Epithelial cell of proximal tubule (primary cell): ENCODE measurements around the gene ZNF688. TPM values are rescaled to one million over a fixed set of nuclear protein-coding genes. Genes with fewer than 3 reads are reported as not detected.
A peak's percentile ranks its signal among the peaks of the same experiment; 100 is the strongest.

ENCODE experiments used
- DNase-seq: peaks from one replicate; pipeline ENCODE4 v3.0.0-alpha.2; 2011; ENCODE audit warnings: low read depth
- H3K4me3 ChIP-seq: 2 replicates; pipeline ENCODE4 v1.5.1; 2011; ENCODE audit warnings: low read depth, mild to moderate bottlenecking, low read length
- total RNA-seq: library from RNA; depleted of rRNA; stranded (reverse); fragments of >200 nt; gene quantifications from 2 replicates; pipeline ENCODE4 v1.2.3, GENCODE V29; 2015
- TF ChIP-seq, protein P1 (sequence below): conservative IDR thresholded peaks from 2 replicates; pipeline ENCODE4 v1.5.1; 2012; ENCODE audit warnings: low read depth, mild to moderate bottlenecking, low read length

The ZNF688 gene
- total RNA-seq, 1 donor from 2014 or later = 9.1 TPM

DNA sequence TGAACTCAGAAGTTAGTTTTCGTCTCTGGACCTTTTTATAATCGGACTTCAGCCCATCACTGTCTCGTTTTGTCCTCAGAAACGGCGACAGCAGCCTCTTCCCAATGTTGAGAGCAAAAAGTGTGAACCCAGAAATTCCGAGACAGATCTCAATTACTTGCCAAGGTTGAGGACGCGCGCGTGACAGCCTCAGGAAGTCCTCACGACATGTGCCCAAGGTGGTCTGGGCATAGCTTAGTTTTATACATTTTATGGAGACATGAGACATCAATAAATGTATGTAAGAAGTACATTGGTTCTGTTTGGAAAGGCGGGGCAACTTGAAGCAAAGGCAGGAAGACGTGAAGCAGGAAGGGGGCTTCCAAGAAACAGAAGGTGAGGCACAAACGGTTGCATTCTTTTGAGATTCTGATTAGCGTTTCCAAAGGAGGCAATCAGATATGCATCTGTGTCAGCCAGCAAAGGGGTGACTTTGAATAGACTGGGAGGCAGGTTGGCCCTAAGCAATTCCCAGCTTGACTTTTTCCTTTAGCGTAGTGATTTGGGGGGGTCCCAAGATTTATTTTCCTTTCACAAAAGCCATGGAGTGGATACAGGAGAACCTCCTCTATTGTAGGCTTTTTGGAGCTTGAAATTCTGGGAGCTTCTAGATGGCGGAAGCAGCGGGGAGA is 36.3 kb downstream of the ZNF688 start:
- TF ChIP-seq, protein P1, sequence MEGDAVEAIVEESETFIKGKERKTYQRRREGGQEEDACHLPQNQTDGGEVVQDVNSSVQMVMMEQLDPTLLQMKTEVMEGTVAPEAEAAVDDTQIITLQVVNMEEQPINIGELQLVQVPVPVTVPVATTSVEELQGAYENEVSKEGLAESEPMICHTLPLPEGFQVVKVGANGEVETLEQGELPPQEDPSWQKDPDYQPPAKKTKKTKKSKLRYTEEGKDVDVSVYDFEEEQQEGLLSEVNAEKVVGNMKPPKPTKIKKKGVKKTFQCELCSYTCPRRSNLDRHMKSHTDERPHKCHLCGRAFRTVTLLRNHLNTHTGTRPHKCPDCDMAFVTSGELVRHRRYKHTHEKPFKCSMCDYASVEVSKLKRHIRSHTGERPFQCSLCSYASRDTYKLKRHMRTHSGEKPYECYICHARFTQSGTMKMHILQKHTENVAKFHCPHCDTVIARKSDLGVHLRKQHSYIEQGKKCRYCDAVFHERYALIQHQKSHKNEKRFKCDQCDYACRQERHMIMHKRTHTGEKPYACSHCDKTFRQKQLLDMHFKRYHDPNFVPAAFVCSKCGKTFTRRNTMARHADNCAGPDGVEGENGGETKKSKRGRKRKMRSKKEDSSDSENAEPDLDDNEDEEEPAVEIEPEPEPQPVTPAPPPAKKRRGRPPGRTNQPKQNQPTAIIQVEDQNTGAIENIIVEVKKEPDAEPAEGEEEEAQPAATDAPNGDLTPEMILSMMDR = no peak
- no peak for DNase-seq
- peak overlapping the region; percentile 63 for H3K4me3 ChIP-seq

DNA sequence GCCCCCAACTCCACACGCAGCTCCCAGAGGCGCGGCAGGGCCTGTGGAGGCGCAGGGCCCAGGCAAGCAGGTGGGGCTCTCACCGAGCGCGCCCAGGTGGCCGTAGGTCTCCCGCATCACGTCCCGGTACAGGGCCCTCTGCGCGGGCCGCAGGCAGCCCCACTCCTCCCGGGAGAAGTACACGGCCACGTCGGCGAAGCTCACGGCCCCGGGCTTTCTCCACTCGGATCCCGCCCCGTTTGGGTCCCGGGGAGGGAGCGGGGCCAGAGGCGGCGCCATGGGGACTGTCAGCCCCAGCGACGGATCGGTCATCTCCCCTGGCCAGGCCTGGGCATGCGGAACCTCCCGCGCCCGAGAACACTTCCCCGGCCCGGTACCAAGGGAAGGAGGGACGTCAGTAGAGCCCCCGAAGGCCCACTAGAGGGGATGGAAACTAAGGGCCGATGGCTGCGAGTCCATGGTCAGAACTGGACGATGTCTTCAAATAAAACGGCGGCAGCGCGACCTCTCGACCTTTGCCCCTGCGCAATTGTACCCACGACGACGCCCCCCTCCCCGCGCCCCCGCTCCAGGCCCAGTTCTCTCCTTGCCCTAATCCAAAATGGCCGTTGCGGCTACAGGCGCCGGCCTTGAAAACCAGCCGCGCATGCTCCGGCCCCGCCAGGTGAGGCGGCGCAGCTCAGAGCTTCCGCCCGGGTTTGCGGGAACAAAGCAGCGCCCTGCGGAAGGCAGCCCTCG is 37.0 kb downstream of the ZNF688 start, which contains the start of gene ZNF747:
Gene ZNF747, minus strand, starts transcription at position 491 of the 738 bp plus-strand sequence. Its CDS starts 179 bp downstream, at position 312.
- TF ChIP-seq, protein P1 = no peak
- peak within 1 kb of the TSS; percentile 63 for H3K4me3 ChIP-seq
- DNase-seq = no peak

DNA sequence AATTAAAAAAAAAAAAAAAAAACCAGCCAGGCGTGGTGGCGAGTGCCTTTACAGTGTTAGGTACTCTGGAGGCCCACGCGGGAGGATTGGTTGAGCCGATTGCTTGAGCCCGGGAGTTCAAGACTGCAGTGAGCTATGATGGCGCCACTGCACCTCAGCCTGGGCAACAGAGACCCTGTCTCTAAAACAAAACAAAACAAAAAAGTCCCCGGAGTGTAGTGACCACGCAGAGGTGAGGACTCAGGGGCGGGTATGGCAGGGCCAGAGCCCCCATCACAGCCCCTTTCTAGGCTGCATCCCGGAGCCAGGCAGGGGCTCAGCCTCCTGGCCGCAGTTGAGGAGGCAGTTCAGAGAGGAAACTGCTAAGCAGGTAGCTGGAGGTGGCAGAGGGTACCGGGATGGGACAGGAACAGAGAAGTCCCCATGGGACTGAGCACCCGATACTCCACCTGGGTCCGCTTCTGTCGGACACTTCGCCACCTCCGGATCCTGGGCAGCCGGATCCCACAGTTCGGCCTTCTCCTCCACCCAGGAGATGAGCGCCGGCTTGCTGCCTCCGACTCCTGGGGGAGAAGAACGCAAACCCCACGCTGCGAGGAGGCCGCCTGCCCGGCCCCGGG is 37.7 kb downstream of the ZNF688 start:
- TF ChIP-seq, protein P1 = no peak
- DNase-seq = no peak
- peak overlapping the region; percentile 63 for H3K4me3 ChIP-seq

DNA sequence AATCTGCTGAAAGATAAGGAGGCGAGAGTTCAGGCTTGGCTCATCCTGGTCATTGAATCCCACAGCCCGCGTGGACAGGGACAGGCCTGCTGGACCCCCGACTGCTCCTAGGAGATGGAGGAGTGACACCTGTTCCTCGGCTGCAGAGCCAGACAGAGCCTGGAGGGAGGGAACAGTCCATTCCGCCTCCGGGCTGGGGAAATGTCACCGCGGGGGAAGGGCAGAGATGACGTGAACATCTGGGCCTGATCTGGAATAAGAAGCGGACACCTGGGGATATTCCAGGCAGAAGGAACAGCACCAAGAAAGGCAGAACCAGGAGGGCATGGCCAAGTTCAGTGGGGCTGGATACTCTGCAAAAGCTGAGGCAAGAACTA is 38.4 kb downstream of the ZNF688 start:
- no peak overlapping the region for H3K4me3 ChIP-seq
- TF ChIP-seq, protein P1 = no peak
- DNase-seq = no peak

DNA sequence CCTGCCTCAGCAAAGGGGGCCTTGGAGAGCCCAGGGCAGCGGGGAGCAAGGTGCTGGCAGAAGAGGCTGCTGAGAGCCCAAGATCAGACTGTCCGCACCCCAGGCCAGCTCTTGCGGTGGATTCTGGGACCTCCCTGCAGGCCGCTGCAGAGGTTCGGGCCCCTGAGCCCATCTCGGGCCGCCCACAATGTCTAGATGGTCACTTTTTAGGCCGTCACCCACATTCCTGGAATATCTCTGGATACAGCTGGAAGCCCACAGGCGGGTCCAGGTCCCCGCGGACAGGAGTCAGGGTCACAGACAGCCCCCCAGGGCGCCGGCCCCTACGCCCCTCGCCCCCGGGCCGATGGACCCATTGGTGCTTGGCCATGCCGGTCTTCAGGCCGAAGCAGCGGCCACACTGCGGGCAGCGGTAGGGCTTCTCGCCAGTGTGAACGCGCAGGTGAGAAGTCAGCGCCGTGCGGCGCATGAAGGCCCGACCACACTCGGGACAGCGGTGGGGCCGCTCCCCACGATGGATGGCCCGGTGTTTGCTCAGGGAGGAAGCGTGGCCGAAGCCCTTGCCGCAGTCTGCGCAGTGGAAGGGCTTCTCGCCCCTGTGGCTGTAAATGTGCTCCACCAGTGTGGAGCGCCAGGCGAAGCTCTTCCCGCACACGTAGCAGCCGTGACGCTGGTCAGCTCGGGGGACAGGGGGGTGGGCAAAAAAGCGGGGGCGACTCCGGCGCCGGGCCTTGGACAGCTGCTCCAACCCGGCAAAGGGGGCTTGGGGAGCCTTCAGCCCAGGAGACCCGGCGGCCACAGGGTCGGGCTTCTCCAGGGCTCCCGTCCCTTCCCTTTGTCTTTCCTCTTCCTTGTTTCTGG is 39.0 kb downstream of the ZNF688 start:
- no peak for DNase-seq
- TF ChIP-seq, protein P1 = no peak

DNA sequence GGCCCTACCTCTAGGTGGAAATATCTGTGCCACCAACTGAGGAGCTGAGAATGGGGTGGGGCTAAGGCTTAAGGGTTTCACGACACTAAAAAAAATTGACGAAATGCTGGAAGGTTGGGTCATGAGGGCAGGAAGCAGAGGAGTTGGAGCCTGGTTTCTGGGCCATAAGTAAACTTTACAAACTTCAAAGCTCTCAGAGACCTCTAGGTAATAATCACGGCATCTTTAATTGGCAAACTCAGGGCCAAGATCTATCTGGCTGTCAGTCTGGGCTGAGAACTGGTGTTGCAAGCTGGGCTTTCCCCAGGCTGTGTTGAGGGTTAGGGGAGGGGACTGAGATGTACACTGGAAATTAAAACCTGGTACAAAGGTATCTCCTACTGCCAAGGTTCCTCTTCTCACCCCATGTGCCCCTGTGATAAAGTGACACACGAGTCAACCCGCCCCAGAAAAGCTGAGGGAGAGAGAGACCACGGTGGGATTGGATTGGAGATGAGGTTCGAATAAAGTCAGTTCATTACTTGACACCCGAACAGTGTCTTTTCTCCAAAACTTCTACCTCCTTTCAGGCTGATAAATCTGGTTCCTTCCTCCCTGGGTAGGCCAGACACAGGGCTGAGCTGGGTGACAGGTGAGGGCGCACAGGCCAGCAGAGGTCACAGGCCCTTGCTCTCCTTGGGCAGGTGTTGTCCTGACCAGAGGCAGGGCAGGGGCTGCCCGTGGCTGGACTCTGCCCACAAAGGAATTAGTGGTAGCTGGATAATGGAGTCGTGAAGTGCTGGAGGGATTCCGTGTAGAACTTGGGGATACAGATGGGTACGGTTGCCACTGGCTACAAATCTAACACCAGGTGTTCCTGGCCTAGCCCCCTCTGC is 41.1 kb downstream of the ZNF688 start:
- no peak overlapping the region for H3K4me3 ChIP-seq
- DNase-seq = no peak
- TF ChIP-seq, protein P1 = no peak

More for the DNA sequence above, 39.0 kb downstream of the ZNF688 start:
- no peak overlapping the region for H3K4me3 ChIP-seq
